ENCODE measurements around the gene ATP8B3. TPM values are rescaled to one million over a fixed set of nuclear protein-coding genes. Genes with fewer than 3 reads are reported as not detected.

The ATP8B3 gene
- total RNA-seq, 6 experiments from 2014 or later: 4.9 to 8.8 (median 7.6) TPM

DNA sequence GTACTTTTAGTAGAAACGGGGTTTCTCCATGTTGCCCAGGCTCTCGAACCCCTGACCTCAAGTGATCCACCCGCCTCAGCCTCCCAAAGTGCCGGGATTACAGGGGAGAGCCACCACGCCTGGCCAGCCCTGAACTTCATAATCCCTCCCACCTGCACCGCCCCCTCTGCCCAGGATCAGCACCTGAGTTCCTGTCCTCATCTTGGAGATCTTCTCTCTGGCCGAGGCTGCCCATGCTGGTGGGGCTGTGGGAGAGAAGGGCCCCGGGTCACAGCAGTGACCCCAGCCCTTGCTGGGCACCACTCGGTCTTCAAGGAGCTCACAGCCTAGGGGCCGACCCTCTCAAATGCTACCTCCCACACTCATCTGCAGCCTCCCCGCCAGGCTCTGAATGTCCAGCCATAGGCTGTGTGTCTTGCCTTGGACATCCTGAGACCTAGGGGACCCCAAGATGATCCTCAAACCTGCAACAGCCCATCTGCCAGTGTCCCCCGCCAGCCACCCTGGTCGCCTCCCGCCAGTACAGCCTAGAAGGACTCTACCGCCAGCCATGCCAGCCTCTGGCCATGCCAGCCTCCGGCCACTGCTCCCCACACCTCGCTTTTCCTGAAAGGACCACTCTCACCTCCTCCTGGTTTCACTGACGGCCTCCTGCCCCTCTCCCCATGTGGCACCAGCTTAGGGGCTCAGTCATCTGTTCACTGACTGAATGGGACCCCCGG lies 1.5 kb downstream of the ATP8B3 start:
- H3K4me3 Mint-ChIP-seq: no peak overlapping the region
- no peaks in the 10 kb centered on the region for H3K9me3 Mint-ChIP-seq
- H3K27me3 Mint-ChIP-seq (ENCODE audit: insufficient read depth): peaks cover 10% of the 10 kb centered on the region
- H3K36me3 Mint-ChIP-seq (ENCODE audit: low read depth): no peaks in the 10 kb centered on the region
- no peak overlapping the region for H3K27ac Mint-ChIP-seq
- TF ChIP-seq, protein P1, sequence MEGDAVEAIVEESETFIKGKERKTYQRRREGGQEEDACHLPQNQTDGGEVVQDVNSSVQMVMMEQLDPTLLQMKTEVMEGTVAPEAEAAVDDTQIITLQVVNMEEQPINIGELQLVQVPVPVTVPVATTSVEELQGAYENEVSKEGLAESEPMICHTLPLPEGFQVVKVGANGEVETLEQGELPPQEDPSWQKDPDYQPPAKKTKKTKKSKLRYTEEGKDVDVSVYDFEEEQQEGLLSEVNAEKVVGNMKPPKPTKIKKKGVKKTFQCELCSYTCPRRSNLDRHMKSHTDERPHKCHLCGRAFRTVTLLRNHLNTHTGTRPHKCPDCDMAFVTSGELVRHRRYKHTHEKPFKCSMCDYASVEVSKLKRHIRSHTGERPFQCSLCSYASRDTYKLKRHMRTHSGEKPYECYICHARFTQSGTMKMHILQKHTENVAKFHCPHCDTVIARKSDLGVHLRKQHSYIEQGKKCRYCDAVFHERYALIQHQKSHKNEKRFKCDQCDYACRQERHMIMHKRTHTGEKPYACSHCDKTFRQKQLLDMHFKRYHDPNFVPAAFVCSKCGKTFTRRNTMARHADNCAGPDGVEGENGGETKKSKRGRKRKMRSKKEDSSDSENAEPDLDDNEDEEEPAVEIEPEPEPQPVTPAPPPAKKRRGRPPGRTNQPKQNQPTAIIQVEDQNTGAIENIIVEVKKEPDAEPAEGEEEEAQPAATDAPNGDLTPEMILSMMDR (IDR thresholded peaks at IDR 0.05): no peak
- DNase-seq: no peak
- peaks cover 17% of the 10 kb centered on the region for H3K4me1 Mint-ChIP-seq (ENCODE audit: low read depth)

DNA sequence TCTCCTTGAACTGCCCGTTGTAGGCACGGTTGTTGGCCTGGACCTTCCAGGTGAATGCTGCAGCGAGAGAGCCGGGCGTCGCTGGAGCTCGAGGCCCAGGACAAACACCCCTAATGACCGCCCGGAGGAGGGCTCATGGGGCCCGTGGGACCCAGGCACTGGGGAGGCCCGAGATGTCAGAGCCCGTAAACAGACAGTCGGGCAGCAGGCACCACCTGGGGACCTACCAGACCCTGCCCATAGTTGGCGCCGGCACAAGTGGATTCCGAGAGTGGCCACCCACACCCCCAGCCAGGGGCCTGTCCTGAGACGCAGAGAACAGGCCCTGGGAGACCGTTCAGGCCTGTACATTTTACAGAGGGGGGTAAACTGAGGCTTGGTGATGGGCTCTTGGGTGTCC lies 2.4 kb downstream of the ATP8B3 start:
- TF ChIP-seq, protein P1 (IDR thresholded peaks at IDR 0.05): no peak
- DNase-seq: no peak
- H3K4me3 Mint-ChIP-seq: no peak overlapping the region
- H3K27me3 Mint-ChIP-seq (ENCODE audit: insufficient read depth): peaks cover 10% of the 10 kb centered on the region
- no peak overlapping the region for H3K27ac Mint-ChIP-seq
- H3K36me3 Mint-ChIP-seq (ENCODE audit: low read depth): no peaks in the 10 kb centered on the region
- H3K4me1 Mint-ChIP-seq (ENCODE audit: low read depth): peaks cover 17% of the 10 kb centered on the region
- no peaks in the 10 kb centered on the region for H3K9me3 Mint-ChIP-seq

DNA sequence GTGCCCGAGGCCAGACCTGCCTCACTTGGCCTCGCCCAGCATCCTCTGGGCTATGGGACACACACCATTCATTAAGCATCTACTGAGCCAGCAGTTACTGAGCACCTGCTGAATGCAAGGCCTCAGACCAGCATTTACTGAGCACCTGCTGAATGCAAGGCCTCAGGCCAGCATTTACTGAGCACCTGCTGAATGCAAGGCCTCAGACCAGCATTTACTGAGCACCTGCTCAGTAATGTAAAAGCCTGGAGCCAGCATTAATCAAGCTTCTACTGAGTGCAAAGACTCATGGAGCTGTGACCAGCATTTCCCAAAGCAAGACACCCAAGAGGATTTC lies 3.7 kb downstream of the ATP8B3 start:
- TF ChIP-seq, protein P1 (IDR thresholded peaks at IDR 0.05): no peak
- Mint-ChIP-seq H3K4me1 (ENCODE audit: low read depth) (peaks cover 17% of the 10 kb centered on the region), H3K4me3 (no peak overlapping the region), H3K9me3 (no peaks in the 10 kb centered on the region), H3K36me3 (ENCODE audit: low read depth) (no peaks in the 10 kb centered on the region; the same call in 1 of the 2 replicates), H3K27ac (no peak overlapping the region), H3K27me3 (ENCODE audit: insufficient read depth) (peaks cover 8% of the 10 kb centered on the region)
- DNase-seq: no peak

DNA sequence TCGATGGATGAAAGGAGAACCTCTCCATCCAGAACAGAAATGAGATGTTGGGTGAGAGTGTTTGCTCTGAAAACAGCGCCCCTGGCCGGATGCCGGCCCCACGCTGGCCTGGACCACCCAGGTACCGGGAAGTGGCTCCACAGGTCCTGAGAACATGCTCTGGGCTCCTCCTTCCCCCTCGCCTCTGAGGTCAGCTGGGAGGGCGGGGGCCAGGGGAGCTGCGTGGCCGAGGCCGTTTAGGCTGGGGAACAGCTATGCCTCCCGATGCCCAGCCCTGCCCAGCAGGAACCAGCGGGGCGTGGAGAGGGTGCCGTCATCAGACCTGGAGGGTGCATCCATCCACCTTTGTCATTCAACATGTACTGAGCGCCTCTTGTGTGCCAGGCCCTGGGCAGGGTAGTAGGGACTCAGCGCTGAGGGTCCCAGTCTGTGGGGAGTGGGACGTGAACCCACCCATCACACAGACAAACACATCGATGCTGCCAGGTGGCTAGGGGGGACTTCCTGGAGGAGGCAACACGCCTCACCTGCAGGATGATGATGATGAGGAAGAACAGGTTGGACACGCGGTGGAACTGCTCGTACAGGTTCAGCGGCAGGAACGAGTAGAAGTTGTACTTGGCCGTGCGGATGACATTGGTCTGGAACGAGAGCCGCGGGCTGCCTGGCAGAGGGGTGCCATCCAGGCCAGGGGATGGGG lies 4.2 kb downstream of the ATP8B3 start:
- DNase-seq: no peak
- TF ChIP-seq, protein P1 (IDR thresholded peaks at IDR 0.05): no peak
- H3K27ac Mint-ChIP-seq: no peak overlapping the region
- H3K36me3 Mint-ChIP-seq (ENCODE audit: low read depth): no peaks in the 10 kb centered on the region; the same call in 1 of the 2 replicates
- peaks cover 12% of the 10 kb centered on the region for H3K4me1 Mint-ChIP-seq (ENCODE audit: low read depth)
- no peaks in the 10 kb centered on the region for H3K9me3 Mint-ChIP-seq
- H3K4me3 Mint-ChIP-seq: no peak overlapping the region
- H3K27me3 Mint-ChIP-seq (ENCODE audit: insufficient read depth): peaks cover 6% of the 10 kb centered on the region

DNA sequence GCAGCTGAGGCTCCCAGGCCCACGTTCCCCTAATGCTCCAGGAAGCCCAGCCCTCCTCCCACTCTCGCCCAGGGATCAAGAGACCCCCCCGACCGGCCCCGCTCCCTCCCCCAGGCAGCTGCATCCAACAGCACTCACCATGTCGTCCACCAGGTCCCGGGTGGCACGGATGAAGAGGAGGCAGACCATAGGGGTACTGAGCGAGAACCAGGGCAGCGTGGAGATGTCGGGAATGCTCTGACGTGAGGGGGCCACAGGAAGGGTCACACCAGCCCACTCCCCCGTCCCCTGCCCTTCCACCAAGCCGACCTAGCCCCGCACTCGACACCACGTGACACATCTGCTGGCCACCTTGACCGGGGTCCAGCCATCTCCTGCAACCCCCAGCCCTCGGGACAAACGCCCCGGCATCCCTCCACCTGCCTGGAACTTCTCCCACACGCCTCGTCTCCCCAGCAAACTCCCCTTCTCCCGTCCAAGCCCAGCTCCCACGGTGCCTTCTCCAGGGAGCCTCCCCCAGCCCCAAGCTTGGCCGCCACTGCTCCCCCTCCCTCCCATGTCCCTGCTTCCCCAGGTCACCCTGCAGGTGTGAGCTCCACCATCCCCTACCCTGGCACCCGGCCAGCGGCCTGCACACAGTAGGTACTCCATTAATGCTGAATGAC lies 4.9 kb downstream of the ATP8B3 start:
- no peaks in the 10 kb centered on the region; the same call in 1 of the 2 replicates for H3K27me3 Mint-ChIP-seq (ENCODE audit: insufficient read depth)
- H3K4me1 Mint-ChIP-seq (ENCODE audit: low read depth): peaks cover 7% of the 10 kb centered on the region; the same call in 1 of the 2 replicates
- H3K4me3 Mint-ChIP-seq: no peak overlapping the region
- no peak overlapping the region for H3K27ac Mint-ChIP-seq
- H3K9me3 Mint-ChIP-seq: no peaks in the 10 kb centered on the region
- no peak for DNase-seq
- TF ChIP-seq, protein P1 (IDR thresholded peaks at IDR 0.05): no peak
- no peaks in the 10 kb centered on the region; the same call in 1 of the 2 replicates for H3K36me3 Mint-ChIP-seq (ENCODE audit: low read depth)

All from HFFc6 (cell line).